ENCODE data around the gene TTLL9.

DNA sequence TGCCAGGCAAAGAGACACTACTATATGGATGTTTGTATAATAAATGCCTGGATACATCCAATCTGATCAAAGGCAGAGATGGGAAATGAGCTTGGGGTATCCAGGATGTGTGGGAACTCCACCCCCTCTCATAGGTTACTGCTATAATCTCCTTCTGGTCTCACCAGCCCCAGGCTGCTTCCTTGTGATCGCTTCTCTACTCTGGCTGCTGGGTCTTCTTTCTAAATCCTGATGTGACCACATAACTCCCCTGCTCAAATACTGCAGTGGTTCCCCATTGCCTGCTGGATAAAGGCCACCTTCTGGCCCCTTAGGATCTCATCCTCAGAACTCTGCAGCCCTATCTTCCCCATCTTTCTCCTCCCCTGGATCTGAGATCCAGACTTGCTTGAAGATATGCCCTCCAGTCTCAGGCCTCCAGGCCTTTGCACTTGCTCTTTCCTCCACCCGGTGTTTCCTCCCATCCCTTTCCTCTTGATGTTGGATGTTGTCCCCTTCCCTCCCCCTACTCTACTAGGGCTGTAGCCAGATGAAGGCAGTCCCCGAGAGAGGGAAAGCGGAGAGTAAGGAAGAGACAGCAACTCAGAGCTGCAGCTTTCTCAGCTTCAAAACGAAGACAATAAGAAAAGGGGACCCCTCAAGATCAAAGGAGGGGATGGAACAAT lies 96.7 kb downstream of the TTLL9 start:
- TF ChIP-seq, protein P1, sequence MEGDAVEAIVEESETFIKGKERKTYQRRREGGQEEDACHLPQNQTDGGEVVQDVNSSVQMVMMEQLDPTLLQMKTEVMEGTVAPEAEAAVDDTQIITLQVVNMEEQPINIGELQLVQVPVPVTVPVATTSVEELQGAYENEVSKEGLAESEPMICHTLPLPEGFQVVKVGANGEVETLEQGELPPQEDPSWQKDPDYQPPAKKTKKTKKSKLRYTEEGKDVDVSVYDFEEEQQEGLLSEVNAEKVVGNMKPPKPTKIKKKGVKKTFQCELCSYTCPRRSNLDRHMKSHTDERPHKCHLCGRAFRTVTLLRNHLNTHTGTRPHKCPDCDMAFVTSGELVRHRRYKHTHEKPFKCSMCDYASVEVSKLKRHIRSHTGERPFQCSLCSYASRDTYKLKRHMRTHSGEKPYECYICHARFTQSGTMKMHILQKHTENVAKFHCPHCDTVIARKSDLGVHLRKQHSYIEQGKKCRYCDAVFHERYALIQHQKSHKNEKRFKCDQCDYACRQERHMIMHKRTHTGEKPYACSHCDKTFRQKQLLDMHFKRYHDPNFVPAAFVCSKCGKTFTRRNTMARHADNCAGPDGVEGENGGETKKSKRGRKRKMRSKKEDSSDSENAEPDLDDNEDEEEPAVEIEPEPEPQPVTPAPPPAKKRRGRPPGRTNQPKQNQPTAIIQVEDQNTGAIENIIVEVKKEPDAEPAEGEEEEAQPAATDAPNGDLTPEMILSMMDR (IDR thresholded peaks at IDR 0.05) = no peak
- TF ChIP-seq, protein P2, sequence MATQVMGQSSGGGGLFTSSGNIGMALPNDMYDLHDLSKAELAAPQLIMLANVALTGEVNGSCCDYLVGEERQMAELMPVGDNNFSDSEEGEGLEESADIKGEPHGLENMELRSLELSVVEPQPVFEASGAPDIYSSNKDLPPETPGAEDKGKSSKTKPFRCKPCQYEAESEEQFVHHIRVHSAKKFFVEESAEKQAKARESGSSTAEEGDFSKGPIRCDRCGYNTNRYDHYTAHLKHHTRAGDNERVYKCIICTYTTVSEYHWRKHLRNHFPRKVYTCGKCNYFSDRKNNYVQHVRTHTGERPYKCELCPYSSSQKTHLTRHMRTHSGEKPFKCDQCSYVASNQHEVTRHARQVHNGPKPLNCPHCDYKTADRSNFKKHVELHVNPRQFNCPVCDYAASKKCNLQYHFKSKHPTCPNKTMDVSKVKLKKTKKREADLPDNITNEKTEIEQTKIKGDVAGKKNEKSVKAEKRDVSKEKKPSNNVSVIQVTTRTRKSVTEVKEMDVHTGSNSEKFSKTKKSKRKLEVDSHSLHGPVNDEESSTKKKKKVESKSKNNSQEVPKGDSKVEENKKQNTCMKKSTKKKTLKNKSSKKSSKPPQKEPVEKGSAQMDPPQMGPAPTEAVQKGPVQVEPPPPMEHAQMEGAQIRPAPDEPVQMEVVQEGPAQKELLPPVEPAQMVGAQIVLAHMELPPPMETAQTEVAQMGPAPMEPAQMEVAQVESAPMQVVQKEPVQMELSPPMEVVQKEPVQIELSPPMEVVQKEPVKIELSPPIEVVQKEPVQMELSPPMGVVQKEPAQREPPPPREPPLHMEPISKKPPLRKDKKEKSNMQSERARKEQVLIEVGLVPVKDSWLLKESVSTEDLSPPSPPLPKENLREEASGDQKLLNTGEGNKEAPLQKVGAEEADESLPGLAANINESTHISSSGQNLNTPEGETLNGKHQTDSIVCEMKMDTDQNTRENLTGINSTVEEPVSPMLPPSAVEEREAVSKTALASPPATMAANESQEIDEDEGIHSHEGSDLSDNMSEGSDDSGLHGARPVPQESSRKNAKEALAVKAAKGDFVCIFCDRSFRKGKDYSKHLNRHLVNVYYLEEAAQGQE (IDR thresholded peaks at IDR 0.05; ENCODE audit: insufficient read depth in 1 of 2, low read depth in 2 of 2, low read length in 1 of 2) = peak; percentile 15 to 35
- no peak for TF ChIP-seq POLR2AphosphoS5 (IDR thresholded peaks at IDR 0.05; ENCODE audit: low read depth, low read length)

All from Panc1 (cell line).